Ovary (tissue), 3 donors: Measurements from ENCODE around the gene LRRC36.

Experiments
- EP300 ChIP-seq: sonication (generic); formaldehyde crosslinking; IDR thresholded peaks from one replicate; pipeline ENCODE4 v1.6.1; 2017; ENCODE audit warnings: antibody characterized with exemption
- POLR2A ChIP-seq: fragments of 450-650 bp; IDR thresholded peaks from one replicate; pipeline ENCODE4 v1.6.1; 2017; ENCODE audit warnings: antibody characterized with exemption, mild to moderate bottlenecking, moderate library complexity
- TF ChIP-seq, protein P1 (sequence below), 3 donors: fragments of 450-650 bp in 2 of 3; fragments of 200-600 bp in 1 of 3; IDR thresholded peaks; one replicate each; pipeline versions ENCODE4 v1.5.1 to v1.8.0; 2016 to 2022; ENCODE audit warnings: antibody characterized with exemption in 3 of 3, mild to moderate bottlenecking in 1 of 3
- donor health status: DM: no; HTN: no; CAD: no.

DNA sequence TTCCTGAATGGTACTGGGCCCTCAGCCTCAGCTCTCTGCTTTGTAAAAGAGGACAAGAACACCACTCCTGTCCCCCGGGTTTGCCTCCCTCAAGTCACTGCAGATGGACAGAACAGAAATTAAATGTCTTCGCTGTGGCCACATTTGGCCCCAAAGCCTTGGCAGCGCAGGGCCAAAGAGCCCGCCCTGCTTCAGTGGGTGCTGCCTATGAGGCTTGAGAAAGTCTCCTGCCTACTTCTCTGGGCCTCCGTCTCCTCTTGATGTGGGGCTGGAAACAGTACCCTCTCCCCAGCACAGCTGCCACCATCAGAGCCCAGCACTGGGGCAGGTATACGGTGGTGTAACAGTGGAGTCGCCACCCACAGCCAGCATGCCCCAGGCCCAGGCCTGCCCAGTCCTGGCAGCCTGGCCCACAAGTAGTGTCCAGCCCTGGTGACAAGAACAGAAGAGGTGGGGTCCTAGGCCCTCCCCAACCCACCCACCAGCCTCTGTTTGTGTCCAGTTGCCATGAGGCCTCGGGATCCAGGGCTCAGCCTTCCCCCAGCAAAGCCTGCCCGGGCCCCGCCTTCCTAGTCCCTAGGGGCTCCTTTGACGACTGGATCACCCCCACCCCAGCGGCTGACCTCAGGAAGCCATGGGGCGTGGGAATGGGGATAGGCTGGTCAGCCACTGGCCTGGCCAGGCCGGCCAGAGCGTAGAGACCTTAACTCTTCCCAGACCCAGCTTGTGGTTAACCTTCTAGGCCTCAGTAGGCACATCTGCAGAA, 70.6 kb downstream of the LRRC36 start:
- TF ChIP-seq POLR2A (no peak), EP300 (no peak)
- TF ChIP-seq, protein P1, sequence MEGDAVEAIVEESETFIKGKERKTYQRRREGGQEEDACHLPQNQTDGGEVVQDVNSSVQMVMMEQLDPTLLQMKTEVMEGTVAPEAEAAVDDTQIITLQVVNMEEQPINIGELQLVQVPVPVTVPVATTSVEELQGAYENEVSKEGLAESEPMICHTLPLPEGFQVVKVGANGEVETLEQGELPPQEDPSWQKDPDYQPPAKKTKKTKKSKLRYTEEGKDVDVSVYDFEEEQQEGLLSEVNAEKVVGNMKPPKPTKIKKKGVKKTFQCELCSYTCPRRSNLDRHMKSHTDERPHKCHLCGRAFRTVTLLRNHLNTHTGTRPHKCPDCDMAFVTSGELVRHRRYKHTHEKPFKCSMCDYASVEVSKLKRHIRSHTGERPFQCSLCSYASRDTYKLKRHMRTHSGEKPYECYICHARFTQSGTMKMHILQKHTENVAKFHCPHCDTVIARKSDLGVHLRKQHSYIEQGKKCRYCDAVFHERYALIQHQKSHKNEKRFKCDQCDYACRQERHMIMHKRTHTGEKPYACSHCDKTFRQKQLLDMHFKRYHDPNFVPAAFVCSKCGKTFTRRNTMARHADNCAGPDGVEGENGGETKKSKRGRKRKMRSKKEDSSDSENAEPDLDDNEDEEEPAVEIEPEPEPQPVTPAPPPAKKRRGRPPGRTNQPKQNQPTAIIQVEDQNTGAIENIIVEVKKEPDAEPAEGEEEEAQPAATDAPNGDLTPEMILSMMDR (IDR thresholded peaks at IDR 0.05), result no peak
